AG10803 (cell line): Measurements from ENCODE around the gene UNC93A.
"Not testable (repeated sequence)": the region's sequence is repeated elsewhere in the genome, so short reads cannot be mapped to it uniquely, and the experiment has no call there.

Experiments used
- DNase-seq: peaks from one replicate; pipeline ENCODE4 v3.0.0; 2010; ENCODE audit warnings: low read depth
- H3K4me3 ChIP-seq: 2 replicates; pipeline ENCODE4 v1.5.1; 2011; ENCODE audit warnings: mild to moderate bottlenecking, low read length, control low read depth
- CTCF ChIP-seq: conservative IDR thresholded peaks from 2 replicates; pipeline ENCODE4 v1.5.1; 2011; ENCODE audit warnings: mild to moderate bottlenecking, low read length, control low read depth, inconsistent platforms

UNC93A gene

GRCh38 chr6:167304912-167305311 is 13.8 kb downstream of the UNC93A start:
- no peak for DNase-seq
- no peak overlapping the region for H3K4me3 ChIP-seq
- TF ChIP-seq CTCF = no peak

GRCh38 chr6:167305796-167306195 is 14.7 kb downstream of the UNC93A start:
- H3K4me3 ChIP-seq = no peak overlapping the region
- DNase-seq = no peak
- no peak for TF ChIP-seq CTCF

- no peak overlapping the region for H3K4me3 ChIP-seq
- no peak for TF ChIP-seq CTCF
- no peak for DNase-seq
Observed at GRCh38 chr6:167306401-167306998, 15.4 kb downstream of the UNC93A start.

GRCh38 chr6:167307342-167307955 is 16.3 kb downstream of the UNC93A start:
- H3K4me3 ChIP-seq = no peak overlapping the region
- DNase-seq = no peak
- no peak for TF ChIP-seq CTCF

GRCh38 chr6:167308207-167308606 is 17.1 kb downstream of the UNC93A start:
- H3K4me3 ChIP-seq = no peak overlapping the region
- no peak for DNase-seq
- TF ChIP-seq CTCF = no peak

- H3K4me3 ChIP-seq, DNase-seq: not testable (repeated sequence)
Observed at GRCh38 chr6:167309355-167310192, 18.5 kb downstream of the UNC93A start.

GRCh38 chr6:167311286-167311685 is 20.2 kb downstream of the UNC93A start:
- DNase-seq = no peak

GRCh38 chr6:167311691-167312090 is 20.6 kb downstream of the UNC93A start:
- H3K4me3 ChIP-seq, DNase-seq: not testable (repeated sequence)

More at GRCh38 chr6:167311286-167311685, 20.2 kb downstream of the UNC93A start:
- no peak overlapping the region for H3K4me3 ChIP-seq
- no peak for TF ChIP-seq CTCF
